Measurements from ENCODE around the gene GPX2. TPM values are rescaled to one million over a fixed set of nuclear protein-coding genes. Genes with fewer than 3 reads are reported as not detected.

GPX2 gene
- total RNA-seq, 1 experiment from 2014 or later, result 4.3 TPM

GRCh38 chr14:64965356-64966000 is 22.9 kb upstream of the GPX2 start:
- ChIA-PET CTCF (no interaction called here), POLR2A (ENCODE audit: unreplicated experiment) (no interaction called here)
- ATAC-seq (no peak), DNase-seq (no peak)
- Histone ChIP-seq H3K4me2 (ENCODE audit: low read length) (no peak overlapping the region), H3K9me2 (replicated peaks; ENCODE audit: low read length) (no peaks in the 10 kb centered on the region), H3F3A (ENCODE audit: low read length, unreplicated experiment) (no peaks in the 10 kb centered on the region), H3K4me3 (ENCODE audit: low read length) (no peak overlapping the region), H3K9me3 (ENCODE audit: low read length) (no peaks in the 10 kb centered on the region), H4K20me1 (ENCODE audit: low read length) (no peaks in the 10 kb centered on the region), H3K27me3 (ENCODE audit: low read length) (no peaks in the 10 kb centered on the region), H3K4me1 (ENCODE audit: insufficient read depth, low read length) (peaks cover 14% of the 10 kb centered on the region), H3K9ac (ENCODE audit: low read length) (no peak overlapping the region), H3K27ac (ENCODE audit: low read length) (no peak overlapping the region), H3K36me3 (ENCODE audit: low read depth, low read length) (no peaks in the 10 kb centered on the region), H3K79me2 (ENCODE audit: low read length) (no peaks in the 10 kb centered on the region), H2AFZ (ENCODE audit: low read length) (no peak overlapping the region)
- no TSS peak for BruUV-seq (replicated peaks)
- intact Hi-C loops (cut with micrococcal nuclease), result no loop called here
- no peak for TF ChIP-seq EZH2 (IDR thresholded peaks at IDR 0.05; ENCODE audit: low read length, unreplicated experiment)
- no peak for TF ChIP-seq EZH2phosphoT487 (IDR thresholded peaks at IDR 0.05; ENCODE audit: borderline replicate concordance, low read length)
- no peak for TF ChIP-seq CTCF (conservative IDR thresholded peaks at IDR 0.05; ENCODE audit: low read depth, low read length)

- Histone ChIP-seq H3K4me2 (ENCODE audit: low read length) (no peak overlapping the region), H3K4me3 (ENCODE audit: low read length) (no peak overlapping the region), H3K79me2 (ENCODE audit: low read length) (no peaks in the 10 kb centered on the region), H3K36me3 (ENCODE audit: low read depth, low read length) (no peaks in the 10 kb centered on the region), H3K27ac (ENCODE audit: low read length) (no peak overlapping the region), H3K9me3 (ENCODE audit: low read length) (no peaks in the 10 kb centered on the region), H3K4me1 (ENCODE audit: insufficient read depth, low read length) (peaks cover 14% of the 10 kb centered on the region), H3K27me3 (ENCODE audit: low read length) (no peaks in the 10 kb centered on the region), H2AFZ (ENCODE audit: low read length) (no peak overlapping the region), H3K9me2 (replicated peaks; ENCODE audit: low read length) (no peaks in the 10 kb centered on the region), H3K9ac (ENCODE audit: low read length) (no peak overlapping the region), H4K20me1 (ENCODE audit: low read length) (no peaks in the 10 kb centered on the region), H3F3A (ENCODE audit: low read length, unreplicated experiment) (no peaks in the 10 kb centered on the region)
- CTCF ChIA-PET, result no interaction called here
- POLR2A ChIA-PET (ENCODE audit: unreplicated experiment), result no interaction called here
- intact Hi-C loops (cut with micrococcal nuclease), result no loop called here
- ATAC-seq (no peak), DNase-seq (no peak)
- BruUV-seq (replicated peaks), result no TSS peak
- TF ChIP-seq EZH2 (IDR thresholded peaks at IDR 0.05; ENCODE audit: low read length, unreplicated experiment) (no peak), CTCF (conservative IDR thresholded peaks at IDR 0.05; ENCODE audit: low read depth, low read length) (no peak; the same call in 1 of the 2 replicates), EZH2phosphoT487 (IDR thresholded peaks at IDR 0.05; ENCODE audit: borderline replicate concordance, low read length) (no peak)
These were observed 21.1 kb upstream of the GPX2 start for GRCh38 chr14:64963611-64964010.

GRCh38 chr14:64960762-64961276 is 18.3 kb upstream of the GPX2 start:
- Histone ChIP-seq H3K9me3 (ENCODE audit: low read length) (no peaks in the 10 kb centered on the region), H3F3A (ENCODE audit: low read length, unreplicated experiment) (no peaks in the 10 kb centered on the region), H3K27ac (ENCODE audit: low read length) (no peak overlapping the region), H3K4me3 (ENCODE audit: low read length) (no peak overlapping the region), H3K36me3 (ENCODE audit: low read depth, low read length) (no peaks in the 10 kb centered on the region), H2AFZ (ENCODE audit: low read length) (no peak overlapping the region), H3K9ac (ENCODE audit: low read length) (no peak overlapping the region), H4K20me1 (ENCODE audit: low read length) (no peaks in the 10 kb centered on the region), H3K4me1 (ENCODE audit: insufficient read depth, low read length) (no peaks in the 10 kb centered on the region), H3K79me2 (ENCODE audit: low read length) (no peaks in the 10 kb centered on the region), H3K27me3 (ENCODE audit: low read length) (no peaks in the 10 kb centered on the region), H3K4me2 (ENCODE audit: low read length) (no peak overlapping the region), H3K9me2 (replicated peaks; ENCODE audit: low read length) (no peaks in the 10 kb centered on the region)
- ATAC-seq (peak; percentile 15; the same call in 1 of the 2 replicates), DNase-seq (no peak)
- intact Hi-C loops (cut with micrococcal nuclease), result no loop called here
- TF ChIP-seq CTCF (conservative IDR thresholded peaks at IDR 0.05; ENCODE audit: low read depth, low read length) (peak; percentile 36), EZH2phosphoT487 (IDR thresholded peaks at IDR 0.05; ENCODE audit: borderline replicate concordance, low read length) (no peak)
- BruUV-seq (replicated peaks), result no TSS peak
- ChIA-PET CTCF (no interaction called here), POLR2A (ENCODE audit: unreplicated experiment) (interaction anchor here (0.6 kb wide), 1 partner anchor 26 kb away, joined by 4 read pairs; no protein-coding TSS in a partner anchor)

Data from PC-3 (cell line).